HepG2 (cell line): Measurements from ENCODE around the gene IGSF8. TPM values are rescaled to one million over a fixed set of nuclear protein-coding genes. Genes with fewer than 3 reads are reported as not detected.

ENCODE experiments used
- ARID4A ChIP-seq: sonication (generic); formaldehyde crosslinking; IDR thresholded peaks from 2 replicates; pipeline ENCODE4 v1.5.0; 2020; ENCODE audit warnings: mild to moderate bottlenecking, missing genetic modification reagents, borderline replicate concordance
- ARNT2 ChIP-seq: sonication (generic); formaldehyde crosslinking; IDR thresholded peaks from 2 replicates; pipeline ENCODE4 v1.8.0; 2022; ENCODE audit warnings: mild to moderate bottlenecking, low read depth, missing genetic modification reagents, moderate library complexity
- CHD4 ChIP-seq: fragments of 200-600 bp; sonication (generic); IDR thresholded peaks from 2 replicates; pipeline ENCODE4 v1.7.0; 2017; ENCODE audit warnings: mild to moderate bottlenecking, low read length, borderline replicate concordance
- FOXA1 ChIP-seq, 2 experiments: fragments of 450-650 bp in 1 of 2; sonication (generic) in 1 of 2; formaldehyde crosslinking in 1 of 2; IDR thresholded peaks; 2 replicates each; pipeline versions ENCODE4 v1.4.0 to v1.6.1; 2016 to 2020; ENCODE audit warnings: missing genetic modification reagents in 1 of 2
- GABPB1 ChIP-seq: IDR thresholded peaks from 2 replicates; pipeline ENCODE4 v1.6.1; 2016; ENCODE audit warnings: mild to moderate bottlenecking, missing genetic modification reagents, moderate library complexity, missing compliant biosample characterization
- KDM5A ChIP-seq: fragments of 200-600 bp; sonication (generic); IDR thresholded peaks from 2 replicates; pipeline ENCODE4 v1.7.0; 2018; ENCODE audit warnings: antibody characterized with exemption, mild to moderate bottlenecking, low read length, borderline replicate concordance
- MXD3 ChIP-seq: IDR thresholded peaks from 2 replicates; pipeline ENCODE4 v1.6.1; 2016; ENCODE audit warnings: mild to moderate bottlenecking, missing biosample characterization, missing genetic modification reagents
- MZF1 ChIP-seq: sonication (generic); formaldehyde crosslinking; IDR thresholded peaks from 2 replicates; pipeline ENCODE4 v1.8.1; 2023; ENCODE audit warnings: mild to moderate bottlenecking, missing genetic modification reagents, borderline replicate concordance
- NFIB ChIP-seq: sonication (generic); formaldehyde crosslinking; IDR thresholded peaks from 2 replicates; pipeline ENCODE4 v1.9.0; 2021; ENCODE audit warnings: missing genetic modification reagents, mild to moderate bottlenecking, borderline replicate concordance
- PAX8 ChIP-seq: sonication (generic); formaldehyde crosslinking; IDR thresholded peaks from 2 replicates; pipeline ENCODE4 v1.8.0; 2022; ENCODE audit warnings: mild to moderate bottlenecking, missing genetic modification reagents, borderline replicate concordance
- POLR2G ChIP-seq: fragments of 200-400 bp; formaldehyde crosslinking; IDR thresholded peaks from 2 replicates; pipeline ENCODE4 v1.6.1; 2018; ENCODE audit warnings: mild to moderate bottlenecking, low read depth, low read length, moderate library complexity
- SRSF9 ChIP-seq: fragments of 200-400 bp; formaldehyde crosslinking; IDR thresholded peaks from 2 replicates; pipeline ENCODE4 v1.6.1; 2018; ENCODE audit warnings: borderline replicate concordance, mild to moderate bottlenecking, low read depth, low read length; ENCODE audit not compliant: insufficient read depth, poor library complexity, severe bottlenecking
- TEAD3 ChIP-seq: optimal IDR thresholded peaks from 2 replicates; pipeline ENCODE3; 2016; ENCODE audit warnings: borderline replicate concordance
- WIZ ChIP-seq: sonication (generic); formaldehyde crosslinking; IDR thresholded peaks from 2 replicates; pipeline ENCODE4 v1.5.1; 2020; ENCODE audit warnings: mild to moderate bottlenecking, missing genetic modification reagents
- ZFP90 ChIP-seq: sonication (generic); formaldehyde crosslinking; IDR thresholded peaks from 2 replicates; pipeline ENCODE4 v1.8.0; 2022; ENCODE audit warnings: missing genetic modification reagents, mild to moderate bottlenecking, inconsistent platforms, borderline replicate concordance
- ZFYVE20 ChIP-seq: sonication (generic); formaldehyde crosslinking; IDR thresholded peaks from 2 replicates; pipeline ENCODE4 v1.8.0; 2023; ENCODE audit warnings: low read depth, mild to moderate bottlenecking, moderate library complexity, missing genetic modification reagents, borderline replicate concordance
- ZMAT5 ChIP-seq: sonication (generic); formaldehyde crosslinking; IDR thresholded peaks from 2 replicates; pipeline ENCODE4 v1.5.0; 2020; ENCODE audit warnings: mild to moderate bottlenecking, low read depth, missing genetic modification reagents, borderline replicate concordance
- ZNF296 ChIP-seq: sonication (generic); formaldehyde crosslinking; conservative IDR thresholded peaks from 2 replicates; pipeline ENCODE4 v1.5.0; 2020; ENCODE audit warnings: mild to moderate bottlenecking, missing genetic modification reagents
- ZNF30 ChIP-seq: sonication (generic); formaldehyde crosslinking; IDR thresholded peaks from 2 replicates; pipeline ENCODE4 v1.5.0; 2020; ENCODE audit warnings: mild to moderate bottlenecking, missing genetic modification reagents
- ZNF430 ChIP-seq: sonication (generic); formaldehyde crosslinking; IDR thresholded peaks from 2 replicates; pipeline ENCODE4 v1.9.0; 2021; ENCODE audit warnings: mild to moderate bottlenecking, missing genetic modification reagents
- polyA plus RNA-seq, 8 experiments: library from polyadenylated mRNA; depleted of rRNA in 3 of 8; stranded (reverse) in 7 of 8; unstranded in 1 of 8; fragments of >200 nt; fragmentation: Illumina TruSeq in 4 of 8; extraction: Trizol in 4 of 8; gene quantifications; 2 replicates each; pipeline versions ENCODE4 v1.2.1 to v1.2.3, GENCODE V29; 2011 to 2016; ENCODE audit warnings: low read depth in 4 of 8, missing spikeins in 1 of 8, mixed read lengths in 1 of 8; ENCODE audit not compliant: insufficient read depth in 1 of 8
- total RNA-seq, 5 experiments: library from RNA; depleted of rRNA; stranded (reverse); fragments of >200 nt; fragmentation: Illumina TruSeq; extraction: Trizol; gene quantifications; 2 replicates each; pipeline ENCODE4 v1.2.3, GENCODE V29; 2016; ENCODE audit warnings: low read depth in 1 of 5

Gene IGSF8
- total and polyA plus RNA-seq, 2 of the 13 experiments (the other 11 are each of a cell fraction or from before 2014, with no cell fraction given): 24.0 to 41.0 TPM

- TF ChIP-seq ARID4A (CRISPR knock-in tag) (no peak), ARNT2 (CRISPR knock-in tag) (no peak), SRSF9 (no peak), ZMAT5 (CRISPR knock-in tag) (no peak), ZFYVE20 (CRISPR knock-in tag) (no peak), PAX8 (CRISPR knock-in tag) (no peak), NFIB (CRISPR knock-in tag) (no peak), ZNF296 (CRISPR knock-in tag) (no peak), POLR2G (no peak), CHD4 (no peak), FOXA1 (IDR thresholded peaks at IDR 0.05) (no peak), FOXA1 (CRISPR knock-in tag; IDR thresholded peaks at IDR 0.05) (0 out of 2 replicates have a peak, but pooled peaks have one; percentile 11), ZNF30 (CRISPR knock-in tag) (no peak), ZFP90 (CRISPR knock-in tag) (no peak), WIZ (CRISPR knock-in tag) (no peak), MZF1 (CRISPR knock-in tag) (no peak), GABPB1 (CRISPR knock-in tag) (no peak; the same call in 1 of the 2 replicates), KDM5A (no peak), TEAD3 (CRISPR knock-in tag) (no peak), ZNF430 (CRISPR knock-in tag) (no peak), MXD3 (CRISPR knock-in tag) (no peak)
- TF ChIP-seq, all 625 proteins: peak for 9
These were observed 27.1 kb downstream of the IGSF8 start (continued) for GRCh38 chr1:160071289-160071688.
